Hindlimb muscle (tissue), 1 donor: Measurements from ENCODE around the gene BACH1. TPM values are rescaled to one million over a fixed set of nuclear protein-coding genes. Genes with fewer than 3 reads are reported as not detected.

Source experiments
- DNase-seq: peaks from one replicate; pipeline ENCODE4 v3.0.0-alpha.2; 2013
- polyA plus RNA-seq: library from polyadenylated mRNA; unstranded; fragments of 120-200 nt; gene quantifications from one replicate; pipeline ENCODE4 v1.2.1, GENCODE V29; 2013; ENCODE audit not compliant: insufficient read length

Gene BACH1
- polyA plus RNA-seq, 1 donor: 28.3 TPM

DNA sequence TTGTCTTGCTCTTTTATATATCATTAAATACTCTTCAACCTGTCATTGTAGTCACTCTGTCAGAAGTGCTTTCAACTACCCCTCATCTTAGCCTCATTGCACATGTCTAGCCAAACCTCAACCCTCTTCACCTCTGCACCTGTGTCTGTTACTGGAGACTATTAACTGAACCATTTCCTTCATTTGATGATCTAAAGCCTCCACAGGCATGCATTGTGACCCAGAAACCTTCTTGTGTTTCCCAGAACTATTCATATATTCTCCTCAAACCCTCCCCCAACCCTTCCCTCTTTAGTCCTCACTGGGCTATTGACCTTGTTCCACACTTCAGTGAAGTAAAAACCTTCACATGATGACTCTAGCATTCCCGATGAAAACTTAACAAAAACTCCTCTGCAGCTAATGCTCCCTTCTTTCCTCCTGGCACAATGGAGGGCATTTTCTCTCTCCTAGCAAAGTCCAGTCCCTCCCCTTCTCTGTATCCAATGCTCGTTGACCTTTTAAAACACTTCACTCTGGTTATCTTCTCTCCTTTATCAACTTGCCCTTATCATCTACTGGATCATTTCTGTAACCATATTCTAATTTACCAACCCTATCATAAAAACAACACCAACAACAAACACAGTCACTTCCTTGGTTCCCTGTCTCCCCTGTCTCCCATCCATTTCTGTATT lies 86.1 kb downstream of the BACH1 start:
- no peak for DNase-seq

GRCh38 chr21:29385934-29386520 lies 87.3 kb downstream of the BACH1 start:
- no peak for DNase-seq

GRCh38 chr21:29386803-29387202 lies 88.1 kb downstream of the BACH1 start:
- no peak for DNase-seq

DNA sequence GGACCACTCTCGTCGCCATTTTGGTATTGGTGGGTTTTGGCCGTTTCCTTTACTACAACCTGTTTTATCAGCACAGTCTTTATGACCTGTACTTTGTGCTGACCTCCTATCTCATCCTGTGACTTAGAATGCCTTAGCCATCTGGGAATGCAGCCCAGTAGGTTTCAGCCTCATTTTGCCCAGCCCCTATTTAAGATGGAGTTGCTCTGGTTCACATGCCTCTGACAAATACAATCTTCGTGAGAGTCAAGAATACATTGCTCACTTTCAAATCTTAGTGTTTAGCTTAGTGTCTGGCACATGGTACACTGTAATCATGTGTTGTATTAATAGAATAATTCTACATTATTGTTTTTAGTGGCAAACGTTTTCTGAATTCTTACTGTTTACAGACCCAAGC lies 88.9 kb downstream of the BACH1 start:
- no peak for DNase-seq

- peak; percentile 32 for DNase-seq
Measured at GRCh38 chr21:29389136-29389535, 90.4 kb downstream of the BACH1 start.

DNA sequence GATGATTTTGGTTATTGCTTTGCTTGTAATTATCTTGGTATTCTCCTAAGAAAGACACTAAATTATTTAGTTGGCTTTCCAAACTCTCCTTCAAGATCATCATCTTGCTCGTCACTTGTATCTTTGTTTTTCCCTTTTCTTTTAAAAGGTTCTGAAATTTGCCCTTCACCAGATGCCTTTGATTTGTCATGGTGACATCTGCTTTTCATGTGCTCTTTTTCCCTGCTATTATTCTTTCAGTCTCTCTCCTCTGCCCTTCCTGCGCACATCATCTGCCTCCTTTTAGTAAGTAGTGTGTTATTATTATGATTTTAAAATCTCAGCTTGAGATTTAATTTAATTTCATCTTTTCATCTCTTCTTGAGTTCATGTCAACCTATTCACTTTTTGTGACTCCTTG lies 92.1 kb downstream of the BACH1 start:
- DNase-seq: no peak

DNA sequence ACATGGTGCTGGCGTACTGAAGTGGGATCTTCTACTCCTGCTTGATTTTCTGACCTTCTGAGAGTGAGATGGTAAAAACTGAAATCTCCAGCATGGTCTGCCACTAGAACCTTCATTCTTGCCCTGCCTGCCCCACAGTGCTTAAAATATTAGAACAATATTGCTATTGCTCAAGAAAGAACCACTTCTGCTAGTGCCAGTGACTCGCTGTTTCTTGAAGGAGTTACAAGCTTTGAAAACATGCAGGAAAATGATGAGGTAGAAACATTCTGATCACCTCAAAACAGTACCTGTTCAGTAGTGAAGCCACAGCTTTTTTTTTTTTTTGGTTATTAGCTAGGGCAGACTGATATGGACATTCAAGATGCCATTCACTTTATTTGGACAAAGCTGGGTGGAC lies 95.3 kb downstream of the BACH1 start:
- no peak for DNase-seq

Other genes with a start within 250 kb of the BACH1 start
- gene CCT8, start 225.3 kb upstream of the BACH1 start, polyA plus RNA-seq: 133 TPM
- 74.2 TPM for gene MAP3K7CL, start 168.3 kb upstream of the BACH1 start, polyA plus RNA-seq